ENCODE results near the gene ENAH. TPM values are rescaled to one million over a fixed set of nuclear protein-coding genes. Genes with fewer than 3 reads are reported as not detected.

ENAH gene
- polyA plus RNA-seq, 1 donor (not counting 4 experiments of a cell fraction or from before 2014, with no cell fraction given) = 61.0 TPM

- DNase-seq (ENCODE audit: low read depth, low spot score) (no peak), FAIRE-seq (no peak)
- no peaks in the 10 kb centered on the region for H3K36me3 ChIP-seq (ENCODE audit: control insufficient read depth in 2 of 2, extremely low read depth in 1 of 2, insufficient read depth in 2 of 2, low read length in 2 of 2)
- no peak overlapping the region for H3K27ac ChIP-seq (ENCODE audit: control insufficient read depth, insufficient read depth, low read length)
- H2AFZ ChIP-seq (ENCODE audit: control insufficient read depth, low read length) = no peak overlapping the region
- H3K9me1 ChIP-seq (ENCODE audit: control insufficient read depth, extremely low read depth, insufficient read depth, low read length) = no peaks in the 10 kb centered on the region
- no peak overlapping the region for H3K9ac ChIP-seq (ENCODE audit: control insufficient read depth, extremely low read depth, insufficient read depth, low read length)
- no peaks in the 10 kb centered on the region for H3K9me3 ChIP-seq (ENCODE audit: control insufficient read depth, low read depth, low read length)
- TF ChIP-seq, protein P1, sequence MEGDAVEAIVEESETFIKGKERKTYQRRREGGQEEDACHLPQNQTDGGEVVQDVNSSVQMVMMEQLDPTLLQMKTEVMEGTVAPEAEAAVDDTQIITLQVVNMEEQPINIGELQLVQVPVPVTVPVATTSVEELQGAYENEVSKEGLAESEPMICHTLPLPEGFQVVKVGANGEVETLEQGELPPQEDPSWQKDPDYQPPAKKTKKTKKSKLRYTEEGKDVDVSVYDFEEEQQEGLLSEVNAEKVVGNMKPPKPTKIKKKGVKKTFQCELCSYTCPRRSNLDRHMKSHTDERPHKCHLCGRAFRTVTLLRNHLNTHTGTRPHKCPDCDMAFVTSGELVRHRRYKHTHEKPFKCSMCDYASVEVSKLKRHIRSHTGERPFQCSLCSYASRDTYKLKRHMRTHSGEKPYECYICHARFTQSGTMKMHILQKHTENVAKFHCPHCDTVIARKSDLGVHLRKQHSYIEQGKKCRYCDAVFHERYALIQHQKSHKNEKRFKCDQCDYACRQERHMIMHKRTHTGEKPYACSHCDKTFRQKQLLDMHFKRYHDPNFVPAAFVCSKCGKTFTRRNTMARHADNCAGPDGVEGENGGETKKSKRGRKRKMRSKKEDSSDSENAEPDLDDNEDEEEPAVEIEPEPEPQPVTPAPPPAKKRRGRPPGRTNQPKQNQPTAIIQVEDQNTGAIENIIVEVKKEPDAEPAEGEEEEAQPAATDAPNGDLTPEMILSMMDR (optimal IDR thresholded peaks at IDR 0.05 in 1 of 3, IDR thresholded peaks at IDR 0.05 in 1 of 3, conservative IDR thresholded peaks at IDR 0.05 in 1 of 3; ENCODE audit: extremely low read depth in 1 of 3, insufficient read depth in 2 of 3, low read length in 3 of 3) = no peak
- no peak for TF ChIP-seq EZH2 (IDR thresholded peaks at IDR 0.05; ENCODE audit: low read length)
- dilution Hi-C loops (cut with MboI; ENCODE audit: extremely low pct_ligation_motif_present, low sequenced_read_pairs) = loop anchor here (25.0 kb wide), 1 partner anchor 535 kb away; the partner anchor contains the start of gene SDE2
- peaks cover 30% of the 10 kb centered on the region for H3K4me1 ChIP-seq (ENCODE audit: control insufficient read depth, extremely low read depth, insufficient read depth, low read length)
- no peak overlapping the region for H3K4me2 ChIP-seq (ENCODE audit: control insufficient read depth, extremely low read depth, insufficient read depth, low read depth, low read length)
- H3K79me2 ChIP-seq (ENCODE audit: control insufficient read depth, insufficient read depth, low read length) = no peaks in the 10 kb centered on the region
- no peaks in the 10 kb centered on the region for H3K27me3 ChIP-seq (ENCODE audit: control insufficient read depth, extremely low read depth, insufficient read depth, low read length)
- no peaks in the 10 kb centered on the region for H4K20me1 ChIP-seq (ENCODE audit: control insufficient read depth, extremely low read depth, insufficient read depth, low read length)
- no peak overlapping the region for H3K4me3 ChIP-seq (ENCODE audit: control insufficient read depth in 2 of 3, extremely low read depth in 1 of 3, insufficient read depth in 2 of 3, low read depth in 1 of 3, low read length in 3 of 3)
These were observed 200.9 kb downstream of the ENAH start for GRCh38 chr1:225451840-225452515.

DNA sequence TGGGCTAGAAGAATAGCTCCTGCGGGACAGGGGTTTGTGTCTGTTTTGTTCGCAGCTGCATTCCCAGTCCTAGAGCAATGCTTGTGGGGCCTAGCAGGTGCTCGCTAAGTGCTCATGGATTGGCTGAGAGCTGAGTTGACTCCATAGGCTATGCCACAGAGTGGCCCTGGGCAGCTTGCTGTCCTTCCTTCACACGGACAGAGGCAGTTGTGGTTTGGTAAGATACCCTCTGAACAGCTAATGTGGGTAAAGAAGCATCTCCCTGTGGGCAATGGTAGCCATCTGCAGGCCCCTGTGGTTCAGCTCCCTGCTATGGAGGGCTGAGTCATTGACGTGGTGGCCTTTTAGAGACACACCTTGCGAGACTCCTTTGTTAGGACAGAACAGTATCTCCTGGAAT lies 201.6 kb downstream of the ENAH start:
- no peak overlapping the region for H3K4me2 ChIP-seq (ENCODE audit: control insufficient read depth, extremely low read depth, insufficient read depth, low read depth, low read length)

More for the DNA sequence above, 201.6 kb downstream of the ENAH start:
- no peak overlapping the region for H3K27ac ChIP-seq (ENCODE audit: control insufficient read depth, insufficient read depth, low read length)
- DNase-seq (ENCODE audit: low read depth, low spot score) (no peak), FAIRE-seq (no peak)
- H3K4me1 ChIP-seq (ENCODE audit: control insufficient read depth, extremely low read depth, insufficient read depth, low read length) = peaks cover 35% of the 10 kb centered on the region
- no peaks in the 10 kb centered on the region for H3K79me2 ChIP-seq (ENCODE audit: control insufficient read depth, insufficient read depth, low read length)
- no peaks in the 10 kb centered on the region for H3K36me3 ChIP-seq (ENCODE audit: control insufficient read depth in 2 of 2, extremely low read depth in 1 of 2, insufficient read depth in 2 of 2, low read length in 2 of 2)
- TF ChIP-seq, protein P1 (optimal IDR thresholded peaks at IDR 0.05 in 1 of 3, IDR thresholded peaks at IDR 0.05 in 1 of 3, conservative IDR thresholded peaks at IDR 0.05 in 1 of 3; ENCODE audit: extremely low read depth in 1 of 3, insufficient read depth in 2 of 3, low read length in 3 of 3) = no peak
- no peak for TF ChIP-seq EZH2 (IDR thresholded peaks at IDR 0.05; ENCODE audit: low read length)
- H3K27me3 ChIP-seq (ENCODE audit: control insufficient read depth, extremely low read depth, insufficient read depth, low read length) = no peaks in the 10 kb centered on the region
- no peaks in the 10 kb centered on the region for H3K9me1 ChIP-seq (ENCODE audit: control insufficient read depth, extremely low read depth, insufficient read depth, low read length)
- H2AFZ ChIP-seq (ENCODE audit: control insufficient read depth, low read length) = no peak overlapping the region
- dilution Hi-C loops (cut with MboI; ENCODE audit: extremely low pct_ligation_motif_present, low sequenced_read_pairs) = loop anchor here (25.0 kb wide), 1 partner anchor 536 kb away; the partner anchor contains the start of gene SDE2
- H3K4me3 ChIP-seq (ENCODE audit: control insufficient read depth in 2 of 3, extremely low read depth in 1 of 3, insufficient read depth in 2 of 3, low read depth in 1 of 3, low read length in 3 of 3) = no peak overlapping the region
- H3K9me3 ChIP-seq (ENCODE audit: control insufficient read depth, low read depth, low read length) = no peaks in the 10 kb centered on the region
- no peaks in the 10 kb centered on the region for H4K20me1 ChIP-seq (ENCODE audit: control insufficient read depth, extremely low read depth, insufficient read depth, low read length)
- no peak overlapping the region for H3K9ac ChIP-seq (ENCODE audit: control insufficient read depth, extremely low read depth, insufficient read depth, low read length)
